K562 (cell line): ENCODE results near the gene RAP1GAP2. TPM values are rescaled to one million over a fixed set of nuclear protein-coding genes. Genes with fewer than 3 reads are reported as not detected.

Source experiments
- ATAC-seq: fragments of 200-7000 bp; cut with Tn5 transposase; 3 replicates; pipeline ENCODE4 v1.9.1; 2020; ENCODE audit warnings: moderate library complexity
- BruUV-seq: library from RNA; stranded (reverse); fragments of 400-500 nt; replicated peaks from 2 replicates; lab custom pipeline; 2021; lab: Mats Ljungman, UMichigan
- CTCF ChIA-PET: fragments of 300-600 bp; formaldehyde crosslinking; extraction: SDS; loops from one replicate; lab custom pipeline; 2021; ENCODE audit warnings: low intra/inter-chr PET ratio; lab: Yijun Ruan, JAX
- POLR2A ChIA-PET: fragments of 300-600, 350-650 bp; sonication (Branson Sonifier 250); formaldehyde crosslinking; extraction: SDS; loops from one replicate; lab custom pipeline; 2021; ENCODE audit warnings: antibody characterized with exemption, inconsistent platforms; lab: Yijun Ruan, JAX
- DNase-seq, 4 experiments: peaks; one replicate each; pipeline versions ENCODE4 v3.0.0 to v3.0.0-alpha.2; 2011 to 2018; ENCODE audit warnings: low spot score in 3 of 4, mixed read lengths in 3 of 4; ENCODE audit errors: extremely low read depth in 1 of 4
- FAIRE-seq: peaks from 2 replicates; lab custom pipeline; 2011; peaks lifted over from hg19 to GRCh38; lab: Jason Lieb, UNC
- H2AFZ ChIP-seq: 2 replicates; pipeline ENCODE4 v1.6.0; 2011; ENCODE audit warnings: low read depth, low read length, control low read depth, inconsistent platforms
- H3K27ac ChIP-seq: fragments of 200-600 bp; 3 replicates; pipeline ENCODE4 v1.8.0; 2011; ENCODE audit warnings: low read depth, mild to moderate bottlenecking, control low read depth, inconsistent platforms, low read length, moderate library complexity, mixed read lengths; ENCODE audit errors: extremely low read depth
- H3K27me3 ChIP-seq, 2 experiments: fragments of 300-600 bp in 1 of 2; 2 replicates in 1 of 2; 3 replicates in 1 of 2; pipeline versions ENCODE4 v1.6.0 to v1.8.0; 2011; ENCODE audit warnings: inconsistent platforms in 2 of 2, low read length in 2 of 2, mild to moderate bottlenecking in 1 of 2, mixed read lengths in 1 of 2, moderate library complexity in 1 of 2; ENCODE audit not compliant: control insufficient read depth in 2 of 2, insufficient read depth in 2 of 2
- H3K36me3 ChIP-seq: fragments of 300-600 bp; 3 replicates; pipeline ENCODE4 v1.8.0; 2011; ENCODE audit warnings: mild to moderate bottlenecking, low read length, inconsistent platforms; ENCODE audit not compliant: control insufficient read depth, insufficient read depth
- H3K4me1 ChIP-seq, 2 experiments: fragments of 200-600 bp in 1 of 2; replicated peaks in 1 of 2; 2 replicates in 1 of 2; 3 replicates in 1 of 2; pipeline versions ENCODE4 v1.5.1 to v1.8.0; 2011; ENCODE audit warnings: inconsistent platforms in 2 of 2, low read length in 2 of 2, mild to moderate bottlenecking in 1 of 2, mixed read lengths in 1 of 2, moderate library complexity in 1 of 2; ENCODE audit not compliant: control insufficient read depth in 2 of 2, insufficient read depth in 2 of 2
- H3K4me2 ChIP-seq: 2 replicates; pipeline ENCODE4 v1.6.1; 2011; ENCODE audit warnings: low read length, control low read depth, inconsistent platforms, mixed read lengths; ENCODE audit not compliant: insufficient read depth
- H3K4me3 ChIP-seq: fragments of 200-600 bp; sonication (generic), shearing (Covaris generic); 2 replicates; pipeline ENCODE4 v1.5.1; 2016; ENCODE audit warnings: control low read depth, inconsistent platforms
- H3K79me2 ChIP-seq: fragments of 200-600 bp; 3 replicates; pipeline ENCODE4 v1.8.0; 2011; ENCODE audit warnings: low read length, inconsistent platforms; ENCODE audit not compliant: control insufficient read depth, insufficient read depth
- H3K9ac ChIP-seq, 2 experiments: 2 replicates each; pipeline versions ENCODE4 v1.6.0 to v1.6.1; 2011; ENCODE audit warnings: low read depth in 2 of 2, low read length in 2 of 2, control low read depth in 1 of 2, inconsistent platforms in 1 of 2, mild to moderate bottlenecking in 1 of 2, mixed read lengths in 1 of 2; ENCODE audit not compliant: insufficient read depth in 1 of 2
- H3K9me1 ChIP-seq: one replicate; pipeline ENCODE4 v1.6.0; 2011; ENCODE audit warnings: inconsistent platforms, mild to moderate bottlenecking, low read length, moderate library complexity; ENCODE audit not compliant: control insufficient read depth, insufficient read depth
- H3K9me3 ChIP-seq: replicated peaks from 2 replicates; pipeline ENCODE4 v1.5.1; 2011; ENCODE audit warnings: low read depth, low read length, inconsistent platforms; ENCODE audit not compliant: control insufficient read depth, insufficient read depth
- H4K20me1 ChIP-seq: replicated peaks from 2 replicates; pipeline ENCODE4 v1.6.1; 2011; ENCODE audit warnings: low read length, inconsistent platforms, mixed read lengths; ENCODE audit not compliant: control insufficient read depth, insufficient read depth
- ARID2 ChIP-seq: fragments of 450-650 bp; IDR thresholded peaks from 2 replicates; pipeline ENCODE4 v1.6.1; 2017; ENCODE audit warnings: antibody characterized with exemption, mild to moderate bottlenecking
- BRD4 ChIP-seq: fragments of 200-600 bp; sonication (generic); IDR thresholded peaks from 2 replicates; pipeline ENCODE4 v1.6.1; 2017; ENCODE audit warnings: inconsistent platforms
- CBX1 ChIP-seq: sonication (generic); IDR thresholded peaks from 2 replicates; pipeline ENCODE4 v1.6.1; 2016; ENCODE audit warnings: antibody characterized with exemption, low read depth, mild to moderate bottlenecking
- CBX3 ChIP-seq, 2 experiments: IDR thresholded peaks; 1 replicate in 1 of 2; 2 replicates in 1 of 2; pipeline ENCODE4 v1.6.1; 2012; ENCODE audit warnings: inconsistent platforms in 2 of 2, low read length in 2 of 2, borderline replicate concordance in 1 of 2, control low read depth in 1 of 2
- CHCHD3 ChIP-seq: fragments of 250-450 bp; sonication (Bioruptor Pico); IDR thresholded peaks from 2 replicates; pipeline ENCODE4 v2.1.2; 2022; ENCODE audit warnings: mild to moderate bottlenecking
- GABPB1 ChIP-seq: sonication (generic); formaldehyde crosslinking; IDR thresholded peaks from 2 replicates; pipeline ENCODE4 v1.8.0; 2022; ENCODE audit warnings: mild to moderate bottlenecking, missing genetic modification reagents
- JUNB ChIP-seq: fragments of 450-650 bp; formaldehyde crosslinking; conservative IDR thresholded peaks from 2 replicates; pipeline ENCODE4 v1.4.0; 2020; ENCODE audit warnings: mild to moderate bottlenecking
- MCM2 ChIP-seq: fragments of 450-650 bp; IDR thresholded peaks from 2 replicates; pipeline ENCODE4 v1.6.1; 2017; ENCODE audit warnings: low read depth, mild to moderate bottlenecking
- MXI1 ChIP-seq: IDR thresholded peaks from 2 replicates; pipeline ENCODE4 v1.6.1; 2011; ENCODE audit warnings: low read depth, mild to moderate bottlenecking, improper control_type of control experiment, low read length
- RBM25 ChIP-seq: fragments of 200-400 bp; formaldehyde crosslinking; IDR thresholded peaks from 2 replicates; pipeline ENCODE4 v1.6.1; 2018; ENCODE audit warnings: low read length, low read depth, moderate library complexity; ENCODE audit not compliant: severe bottlenecking
- SMARCB1 ChIP-seq: IDR thresholded peaks from 2 replicates; pipeline ENCODE4 v1.6.1; 2011; ENCODE audit warnings: improper control_type of control experiment, low read depth; ENCODE audit not compliant: insufficient read length
- STAG1 ChIP-seq: sonication (generic); formaldehyde crosslinking; IDR thresholded peaks from 2 replicates; pipeline ENCODE4 v1.5.0; 2020; ENCODE audit warnings: missing genetic modification reagents, borderline replicate concordance
- ZKSCAN3 ChIP-seq: fragments of 250-450 bp; sonication (Bioruptor Pico); IDR thresholded peaks from 2 replicates; pipeline ENCODE4 v1.4.0; 2020
- ZNF253 ChIP-seq: fragments of 250-450 bp; sonication (Bioruptor Pico); conservative IDR thresholded peaks from 2 replicates; pipeline ENCODE4 v1.6.1; 2021; ENCODE audit warnings: mild to moderate bottlenecking
- ZNF282 ChIP-seq: sonication (generic); formaldehyde crosslinking; IDR thresholded peaks from 2 replicates; pipeline ENCODE4 v1.8.1; 2023; ENCODE audit warnings: missing genetic modification reagents
- ZNF696 ChIP-seq: fragments of 250-450 bp; sonication (Bioruptor Pico); conservative IDR thresholded peaks from 2 replicates; pipeline ENCODE4 v1.4.0; 2020; ENCODE audit warnings: mild to moderate bottlenecking, moderate library complexity
- WGBS: fragments of 100-300 bp; shearing (Covaris generic); methylation state at CpG from one replicate; pipeline ENCODE4 v1.1.6; 2016; ENCODE audit warnings: low coverage, mixed read lengths; ENCODE audit not compliant: insufficient coverage; ENCODE audit errors: missing lambda C conversion rate; 5-methylcytosine and 5-hydroxymethylcytosine counted together
- in situ Hi-C: fragments of 300-500 bp; cut with MboI; formaldehyde crosslinking; loops from 4 replicates; pipeline ENCODE4 v1.15.0; 2018; ENCODE audit warnings: inconsistent platforms, mixed read lengths
- intact Hi-C: fragments of 100-400 bp; cut with micrococcal nuclease; formaldehyde crosslinking; loops from 2 replicates; pipeline ENCODE4 v1.14.2; 2022
- polyA plus RNA-seq, 8 experiments: library from polyadenylated mRNA; depleted of rRNA in 4 of 8; stranded (reverse) in 5 of 8; unstranded in 3 of 8; fragments of >200 nt; fragmentation: Nextera tagmentation in 2 of 8; fragmentation: Illumina TruSeq in 1 of 8; extraction: Ambion mirVana in 2 of 8; extraction: Trizol in 1 of 8; gene quantifications; 2 replicates each; pipeline versions ENCODE4 v1.2.1 to v1.2.3, GENCODE V29; 2011 to 2014; ENCODE audit warnings: inconsistent platforms in 1 of 8, missing spikeins in 1 of 8
- total RNA-seq, 7 experiments: library from RNA; depleted of rRNA in 6 of 7; stranded (reverse); fragments of >200 nt in 6 of 7; fragmentation: Illumina TruSeq in 2 of 7; extraction: Trizol in 2 of 7; gene quantifications; 2 replicates each; pipeline versions ENCODE4 v1.2.1 to v1.2.3, GENCODE V29; 2011 to 2021; ENCODE audit warnings: low replicate concordance in 1 of 7
- TF ChIP-seq, protein P1 (sequence below), 2 experiments: fragments of 450-650 bp; conservative IDR thresholded peaks; 2 replicates each; pipeline ENCODE4 v1.6.1; 2017; ENCODE audit warnings: mild to moderate bottlenecking in 2 of 2, moderate library complexity in 2 of 2
- TF ChIP-seq, protein P2 (sequence below): sonication (generic); formaldehyde crosslinking; IDR thresholded peaks from 2 replicates; pipeline ENCODE4 v1.8.0; 2022; ENCODE audit warnings: mild to moderate bottlenecking, missing genetic modification reagents
- TF ChIP-seq, protein P3 (sequence below): fragments of 250-450 bp; sonication (Bioruptor Pico); IDR thresholded peaks from 2 replicates; pipeline ENCODE4 v1.9.0; 2021; ENCODE audit warnings: mild to moderate bottlenecking, inconsistent platforms

Gene RAP1GAP2
- total and polyA plus RNA-seq, 9 of the 15 experiments (the other 6 are each of a cell fraction or from before 2014, with no cell fraction given), result 0.01 to 1.3 (median 0.42) TPM; not detected in 1

DNA sequence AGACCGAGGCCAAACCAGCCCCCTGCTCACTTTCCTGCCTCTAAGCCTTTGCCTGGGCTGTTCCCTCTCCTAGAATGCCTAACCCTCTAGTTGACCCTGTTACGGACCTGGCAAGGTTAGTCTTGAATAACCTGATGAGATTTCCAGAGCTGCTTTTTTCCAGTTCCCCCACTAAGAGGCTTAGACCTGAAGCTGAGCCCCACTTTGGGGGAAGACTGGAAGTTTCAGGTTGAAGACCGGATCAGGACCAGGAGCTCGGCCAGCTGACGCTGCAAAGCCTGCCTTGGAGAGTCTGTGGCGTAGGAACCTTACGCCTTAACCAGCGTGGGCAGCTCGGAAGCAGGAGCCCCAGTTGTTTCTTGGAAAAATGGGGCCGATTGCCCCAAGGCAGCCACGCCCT, 137.4 kb downstream of the RAP1GAP2 start:
- no peaks in the 10 kb centered on the region for H3K79me2 ChIP-seq
- no peaks in the 10 kb centered on the region; the same call in 1 of the 2 replicates for H4K20me1 ChIP-seq
- H3K9me3 ChIP-seq, result no peaks in the 10 kb centered on the region
- FAIRE-seq (no peak), DNase-seq (no peak), ATAC-seq (no peak)
- no peaks in the 10 kb centered on the region; a peak in 2 of 5 replicates for H3K4me1 ChIP-seq
- TF ChIP-seq GABPB1 (no peak), ZNF253 (CRISPR knock-in tag) (no peak), BRD4 (no peak), MXI1 (no peak), ZNF696 (no peak), ZKSCAN3 (CRISPR knock-in tag) (no peak), CBX3 (IDR thresholded peaks at IDR 0.05; ENCODE audit: borderline replicate concordance in 1 of 2, low read length in 2 of 2) (no peak), ARID2 (no peak), STAG1 (CRISPR knock-in tag) (no peak), CBX1 (no peak), JUNB (CRISPR knock-in tag) (no peak), SMARCB1 (no peak), RBM25 (no peak), ZNF282 (CRISPR knock-in tag) (no peak), MCM2 (no peak), CHCHD3 (no peak)
- TF ChIP-seq, protein P1, sequence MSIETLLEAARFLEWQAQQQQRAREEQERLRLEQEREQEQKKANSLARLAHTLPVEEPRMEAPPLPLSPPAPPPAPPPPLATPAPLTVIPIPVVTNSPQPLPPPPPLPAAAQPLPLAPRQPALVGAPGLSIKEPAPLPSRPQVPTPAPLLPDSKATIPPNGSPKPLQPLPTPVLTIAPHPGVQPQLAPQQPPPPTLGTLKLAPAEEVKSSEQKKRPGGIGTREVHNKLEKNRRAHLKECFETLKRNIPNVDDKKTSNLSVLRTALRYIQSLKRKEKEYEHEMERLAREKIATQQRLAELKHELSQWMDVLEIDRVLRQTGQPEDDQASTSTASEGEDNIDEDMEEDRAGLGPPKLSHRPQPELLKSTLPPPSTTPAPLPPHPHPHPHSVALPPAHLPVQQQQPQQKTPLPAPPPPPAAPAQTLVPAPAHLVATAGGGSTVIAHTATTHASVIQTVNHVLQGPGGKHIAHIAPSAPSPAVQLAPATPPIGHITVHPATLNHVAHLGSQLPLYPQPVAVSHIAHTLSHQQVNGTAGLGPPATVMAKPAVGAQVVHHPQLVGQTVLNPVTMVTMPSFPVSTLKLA (conservative IDR thresholded peaks at IDR 0.05), result no peak
- TF ChIP-seq, protein P2, sequence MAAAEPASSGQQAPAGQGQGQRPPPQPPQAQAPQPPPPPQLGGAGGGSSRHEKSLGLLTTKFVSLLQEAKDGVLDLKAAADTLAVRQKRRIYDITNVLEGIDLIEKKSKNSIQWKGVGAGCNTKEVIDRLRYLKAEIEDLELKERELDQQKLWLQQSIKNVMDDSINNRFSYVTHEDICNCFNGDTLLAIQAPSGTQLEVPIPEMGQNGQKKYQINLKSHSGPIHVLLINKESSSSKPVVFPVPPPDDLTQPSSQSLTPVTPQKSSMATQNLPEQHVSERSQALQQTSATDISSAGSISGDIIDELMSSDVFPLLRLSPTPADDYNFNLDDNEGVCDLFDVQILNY, result no peak
- TF ChIP-seq, protein P3, sequence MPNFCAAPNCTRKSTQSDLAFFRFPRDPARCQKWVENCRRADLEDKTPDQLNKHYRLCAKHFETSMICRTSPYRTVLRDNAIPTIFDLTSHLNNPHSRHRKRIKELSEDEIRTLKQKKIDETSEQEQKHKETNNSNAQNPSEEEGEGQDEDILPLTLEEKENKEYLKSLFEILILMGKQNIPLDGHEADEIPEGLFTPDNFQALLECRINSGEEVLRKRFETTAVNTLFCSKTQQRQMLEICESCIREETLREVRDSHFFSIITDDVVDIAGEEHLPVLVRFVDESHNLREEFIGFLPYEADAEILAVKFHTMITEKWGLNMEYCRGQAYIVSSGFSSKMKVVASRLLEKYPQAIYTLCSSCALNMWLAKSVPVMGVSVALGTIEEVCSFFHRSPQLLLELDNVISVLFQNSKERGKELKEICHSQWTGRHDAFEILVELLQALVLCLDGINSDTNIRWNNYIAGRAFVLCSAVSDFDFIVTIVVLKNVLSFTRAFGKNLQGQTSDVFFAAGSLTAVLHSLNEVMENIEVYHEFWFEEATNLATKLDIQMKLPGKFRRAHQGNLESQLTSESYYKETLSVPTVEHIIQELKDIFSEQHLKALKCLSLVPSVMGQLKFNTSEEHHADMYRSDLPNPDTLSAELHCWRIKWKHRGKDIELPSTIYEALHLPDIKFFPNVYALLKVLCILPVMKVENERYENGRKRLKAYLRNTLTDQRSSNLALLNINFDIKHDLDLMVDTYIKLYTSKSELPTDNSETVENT, result no peak
- no peaks in the 10 kb centered on the region for H3K9me1 ChIP-seq
- no TSS peak for BruUV-seq
- H3K27ac ChIP-seq, result no peak overlapping the region
- ChIA-PET CTCF (interaction anchor here (0.6 kb wide), 1 partner anchor 53 kb away, joined by 3 read pairs; no protein-coding TSS in a partner anchor), POLR2A (no interaction called here)
- in situ Hi-C loops (no loop called here), intact Hi-C loops (no loop called here)
- H3K27me3 ChIP-seq, result peaks cover 0 to 57% of the 10 kb centered on the region in 2 experiments; a peak in 3 of 5 replicates
- H3K36me3 ChIP-seq, result no peaks in the 10 kb centered on the region
- H3K9ac ChIP-seq, result no peak overlapping the region
- H2AFZ ChIP-seq, result no peak overlapping the region
- no peak overlapping the region for H3K4me3 ChIP-seq
- 0% methylated on average over 8 of the region's 11 CpGs for WGBS
- no peak overlapping the region for H3K4me2 ChIP-seq
